Femur (tissue), 1 donor: ENCODE measurements around the gene SPECC1.
"Not testable (repeated sequence)": the region's sequence is repeated elsewhere in the genome, so short reads cannot be mapped to it uniquely, and the experiment has no call there.

Experiments
- DNase-seq: peaks from one replicate; pipeline ENCODE4 v3.0.0-alpha.2; 2017

SPECC1 gene

DNA sequence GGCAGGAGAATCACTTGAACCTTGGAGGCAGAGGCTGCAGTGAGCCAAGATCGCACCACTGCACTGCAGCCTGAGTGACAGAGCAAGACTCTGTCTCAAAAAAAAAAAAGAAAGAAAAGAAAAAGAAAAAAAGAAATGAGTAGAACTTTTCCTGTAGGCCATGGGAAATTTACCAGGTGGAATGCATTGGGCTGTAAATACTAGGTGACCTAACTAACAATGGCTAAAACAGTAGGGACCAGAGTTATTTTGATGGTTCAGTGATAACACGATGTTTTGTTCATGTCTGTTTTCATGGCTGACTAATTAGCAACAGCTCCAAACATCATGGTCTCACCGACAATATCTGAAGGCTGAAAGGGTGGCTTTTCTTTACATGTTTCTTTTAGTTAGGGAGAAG, 318.6 kb downstream of the SPECC1 start:
- DNase-seq: not testable (repeated sequence)

- not testable (repeated sequence) for DNase-seq
Observed at GRCh38 chr17:20351405-20351804, 342.2 kb downstream of the SPECC1 start.

DNA sequence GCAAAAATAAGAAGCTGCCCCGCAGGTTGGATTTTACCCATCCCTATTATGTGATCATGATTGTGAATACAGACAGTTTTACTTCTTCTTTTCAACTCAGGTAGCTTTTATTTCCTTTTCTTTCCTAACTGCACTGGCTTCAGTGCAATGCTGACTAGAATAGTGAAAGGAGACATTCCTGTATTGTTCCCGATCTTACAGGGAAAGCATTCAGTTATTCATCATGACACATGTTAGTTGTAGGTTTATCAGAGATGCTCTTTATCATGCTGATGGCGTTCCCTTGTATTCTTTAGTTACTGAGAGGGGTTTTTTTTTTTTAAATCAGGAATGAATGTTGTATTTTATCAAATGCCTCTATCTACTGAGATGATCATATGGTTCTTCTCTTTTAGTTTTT, 343.4 kb downstream of the SPECC1 start:
- DNase-seq: not testable (repeated sequence)

- DNase-seq: not testable (repeated sequence)
Observed at GRCh38 chr17:20363846-20364245, 354.7 kb downstream of the SPECC1 start.
